NCI-H82 treated with DMSO at 0.1 percent for 48 hours (cell line): ENCODE measurements around the gene TFIP11.
A peak's percentile ranks its signal among the peaks of the same experiment; 100 is the strongest.

ENCODE experiments used
- DNase-seq: peaks from one replicate; lab custom pipeline; 2025; ENCODE audit not compliant: unreplicated experiment; lab: John Stamatoyannopoulos, UW

Gene TFIP11

GRCh38 chr22:26512149-26512793 is at the start of gene TFIP11:
Gene TFIP11 (minus strand): TSS chr22:26512473. CDS start chr22:26510272, 2,201 bp downstream.
- peak; percentile 50 for DNase-seq

- DNase-seq = no peak
Observed at GRCh38 chr22:26561756-26562417, 49.6 kb upstream of the TFIP11 start.

GRCh38 chr22:26559961-26560575 is 47.8 kb upstream of the TFIP11 start:
- no peak for DNase-seq

- DNase-seq = no peak
Observed at GRCh38 chr22:26558248-26558895, 46.1 kb upstream of the TFIP11 start.

GRCh38 chr22:26556904-26557303 is 44.6 kb upstream of the TFIP11 start:
- DNase-seq = no peak

GRCh38 chr22:26555478-26555877 is 43.2 kb upstream of the TFIP11 start:
- DNase-seq = no peak

- DNase-seq = no peak
Observed at GRCh38 chr22:26554956-26555355, 42.7 kb upstream of the TFIP11 start.

- no peak for DNase-seq
Observed at GRCh38 chr22:26553056-26553752, 40.9 kb upstream of the TFIP11 start.

- no peak for DNase-seq
Observed at GRCh38 chr22:26552466-26552865, 40.2 kb upstream of the TFIP11 start.

- DNase-seq = no peak
Observed at GRCh38 chr22:26551568-26551967, 39.3 kb upstream of the TFIP11 start.

- DNase-seq = no peak
Observed at GRCh38 chr22:26550498-26551033, 38.3 kb upstream of the TFIP11 start.

- DNase-seq = no peak
Observed at GRCh38 chr22:26549902-26550497, 37.7 kb upstream of the TFIP11 start.

- no peak for DNase-seq
Observed at GRCh38 chr22:26548984-26549383, 36.7 kb upstream of the TFIP11 start.

- no peak for DNase-seq
Observed at GRCh38 chr22:26548303-26548702, 36.0 kb upstream of the TFIP11 start.

GRCh38 chr22:26547837-26548236 is 35.6 kb upstream of the TFIP11 start:
- no peak for DNase-seq

GRCh38 chr22:26547426-26547825 is 35.2 kb upstream of the TFIP11 start:
- no peak for DNase-seq

- no peak for DNase-seq
Observed at GRCh38 chr22:26546282-26546681, 34.0 kb upstream of the TFIP11 start.

GRCh38 chr22:26545827-26546226 is 33.6 kb upstream of the TFIP11 start:
- DNase-seq = no peak

GRCh38 chr22:26545385-26545784 is 33.1 kb upstream of the TFIP11 start:
- no peak for DNase-seq

- DNase-seq = no peak
Observed at GRCh38 chr22:26544489-26544888, 32.2 kb upstream of the TFIP11 start.

- DNase-seq = no peak
Observed at GRCh38 chr22:26542831-26543230, 30.6 kb upstream of the TFIP11 start.
